Measurements from ENCODE around the gene ARHGAP24.
"Not testable (repeated sequence)": the region's sequence is repeated elsewhere in the genome, so short reads cannot be mapped to it uniquely, and the experiment has no call there.

Gene ARHGAP24

GRCh38 chr4:85898231-85898630 is 423.3 kb downstream of the ARHGAP24 start:
- H3K4me2 ChIP-seq (ENCODE audit: low read length), result no peak overlapping the region
- no peaks in the 10 kb centered on the region for H3K9me3 ChIP-seq (replicated peaks; ENCODE audit: low read length)
- no peaks in the 10 kb centered on the region for H3K27me3 ChIP-seq (ENCODE audit: control insufficient read depth, insufficient read depth, low read length)
- no peak overlapping the region for H3K4me3 ChIP-seq (ENCODE audit: low read length)
- H3K36me3 ChIP-seq (ENCODE audit: insufficient read depth, low read length), result no peaks in the 10 kb centered on the region
- no peak overlapping the region for H3K9ac ChIP-seq (ENCODE audit: low read depth, low read length)
- H3K4me1 ChIP-seq (ENCODE audit: control insufficient read depth, insufficient read depth, low read length), result no peaks in the 10 kb centered on the region

- Histone ChIP-seq H3K9me3 (replicated peaks; ENCODE audit: low read length) (no peaks in the 10 kb centered on the region), H3K27me3 (ENCODE audit: control insufficient read depth, insufficient read depth, low read length) (no peaks in the 10 kb centered on the region), H3K36me3 (ENCODE audit: insufficient read depth, low read length) (no peaks in the 10 kb centered on the region), H3K4me3 (ENCODE audit: low read length) (no peak overlapping the region), H3K4me2 (ENCODE audit: low read length) (no peak overlapping the region), H3K9ac (ENCODE audit: low read depth, low read length) (no peak overlapping the region), H3K4me1 (ENCODE audit: control insufficient read depth, insufficient read depth, low read length) (no peaks in the 10 kb centered on the region)
Measured at GRCh38 chr4:85901500-85901899, 426.6 kb downstream of the ARHGAP24 start.

- not testable (repeated sequence) for H3K27me3 ChIP-seq (ENCODE audit: control insufficient read depth, insufficient read depth, low read length); H3K36me3 ChIP-seq (ENCODE audit: insufficient read depth, low read length); H3K9ac ChIP-seq (ENCODE audit: low read depth, low read length); H3K4me1 ChIP-seq (ENCODE audit: control insufficient read depth, insufficient read depth, low read length); H3K4me3 ChIP-seq (ENCODE audit: low read length); H3K4me2 ChIP-seq (ENCODE audit: low read length); H3K9me3 ChIP-seq (replicated peaks; ENCODE audit: low read length)
Measured at GRCh38 chr4:85902647-85903046, 427.7 kb downstream of the ARHGAP24 start.

GRCh38 chr4:85905761-85906160 is 430.8 kb downstream of the ARHGAP24 start:
- H3K36me3 ChIP-seq (ENCODE audit: insufficient read depth, low read length), result no peaks in the 10 kb centered on the region
- no peaks in the 10 kb centered on the region for H3K4me1 ChIP-seq (ENCODE audit: control insufficient read depth, insufficient read depth, low read length)
- no peaks in the 10 kb centered on the region for H3K27me3 ChIP-seq (ENCODE audit: control insufficient read depth, insufficient read depth, low read length)
- H3K9ac ChIP-seq (ENCODE audit: low read depth, low read length), result no peak overlapping the region
- no peaks in the 10 kb centered on the region for H3K9me3 ChIP-seq (replicated peaks; ENCODE audit: low read length)
- H3K4me2 ChIP-seq (ENCODE audit: low read length), result no peak overlapping the region
- H3K4me3 ChIP-seq (ENCODE audit: low read length), result no peak overlapping the region

- Histone ChIP-seq H3K27me3 (ENCODE audit: control insufficient read depth, insufficient read depth, low read length) (no peaks in the 10 kb centered on the region), H3K4me2 (ENCODE audit: low read length) (no peak overlapping the region), H3K4me1 (ENCODE audit: control insufficient read depth, insufficient read depth, low read length) (no peaks in the 10 kb centered on the region), H3K9ac (ENCODE audit: low read depth, low read length) (no peak overlapping the region), H3K4me3 (ENCODE audit: low read length) (no peak overlapping the region), H3K36me3 (ENCODE audit: insufficient read depth, low read length) (no peaks in the 10 kb centered on the region), H3K9me3 (replicated peaks; ENCODE audit: low read length) (no peaks in the 10 kb centered on the region)
Measured at GRCh38 chr4:85907001-85907400, 432.1 kb downstream of the ARHGAP24 start.

GRCh38 chr4:85909851-85910250 is 434.9 kb downstream of the ARHGAP24 start:
- H3K4me2 ChIP-seq (ENCODE audit: low read length), result no peak overlapping the region
- no peak overlapping the region for H3K4me3 ChIP-seq (ENCODE audit: low read length)
- no peaks in the 10 kb centered on the region for H3K9me3 ChIP-seq (replicated peaks; ENCODE audit: low read length)
- no peaks in the 10 kb centered on the region for H3K27me3 ChIP-seq (ENCODE audit: control insufficient read depth, insufficient read depth, low read length)
- H3K36me3 ChIP-seq (ENCODE audit: insufficient read depth, low read length), result no peaks in the 10 kb centered on the region
- no peaks in the 10 kb centered on the region for H3K4me1 ChIP-seq (ENCODE audit: control insufficient read depth, insufficient read depth, low read length)
- no peak overlapping the region for H3K9ac ChIP-seq (ENCODE audit: low read depth, low read length)

- Histone ChIP-seq H3K4me1 (ENCODE audit: control insufficient read depth, insufficient read depth, low read length) (no peaks in the 10 kb centered on the region), H3K9ac (ENCODE audit: low read depth, low read length) (no peak overlapping the region), H3K27me3 (ENCODE audit: control insufficient read depth, insufficient read depth, low read length) (no peaks in the 10 kb centered on the region), H3K9me3 (replicated peaks; ENCODE audit: low read length) (no peaks in the 10 kb centered on the region), H3K36me3 (ENCODE audit: insufficient read depth, low read length) (no peaks in the 10 kb centered on the region), H3K4me3 (ENCODE audit: low read length) (no peak overlapping the region), H3K4me2 (ENCODE audit: low read length) (no peak overlapping the region)
Measured at GRCh38 chr4:85910985-85911384, 436.0 kb downstream of the ARHGAP24 start.

GRCh38 chr4:85913931-85914694 is 439.2 kb downstream of the ARHGAP24 start:
- H3K4me1 ChIP-seq (ENCODE audit: control insufficient read depth, insufficient read depth, low read length), result no peaks in the 10 kb centered on the region
- H3K9ac ChIP-seq (ENCODE audit: low read depth, low read length), result no peak overlapping the region

GRCh38 chr4:85915570-85915969 is 440.6 kb downstream of the ARHGAP24 start:
- not testable (repeated sequence) for H3K4me2 ChIP-seq (ENCODE audit: low read length); H3K9me3 ChIP-seq (replicated peaks; ENCODE audit: low read length); H3K9ac ChIP-seq (ENCODE audit: low read depth, low read length); H3K36me3 ChIP-seq (ENCODE audit: insufficient read depth, low read length); H3K27me3 ChIP-seq (ENCODE audit: control insufficient read depth, insufficient read depth, low read length); H3K4me1 ChIP-seq (ENCODE audit: control insufficient read depth, insufficient read depth, low read length); H3K4me3 ChIP-seq (ENCODE audit: low read length)

More at GRCh38 chr4:85913931-85914694, 439.2 kb downstream of the ARHGAP24 start:
- Histone ChIP-seq H3K4me2 (ENCODE audit: low read length) (no peak overlapping the region), H3K27me3 (ENCODE audit: control insufficient read depth, insufficient read depth, low read length) (no peaks in the 10 kb centered on the region), H3K36me3 (ENCODE audit: insufficient read depth, low read length) (no peaks in the 10 kb centered on the region), H3K9me3 (replicated peaks; ENCODE audit: low read length) (no peaks in the 10 kb centered on the region), H3K4me3 (ENCODE audit: low read length) (no peak overlapping the region)

- Histone ChIP-seq H3K36me3 (ENCODE audit: insufficient read depth, low read length) (no peaks in the 10 kb centered on the region), H3K4me3 (ENCODE audit: low read length) (no peak overlapping the region), H3K27me3 (ENCODE audit: control insufficient read depth, insufficient read depth, low read length) (no peaks in the 10 kb centered on the region), H3K9ac (ENCODE audit: low read depth, low read length) (no peak overlapping the region), H3K4me1 (ENCODE audit: control insufficient read depth, insufficient read depth, low read length) (no peaks in the 10 kb centered on the region), H3K9me3 (replicated peaks; ENCODE audit: low read length) (no peaks in the 10 kb centered on the region), H3K4me2 (ENCODE audit: low read length) (no peak overlapping the region)
Measured at GRCh38 chr4:85919200-85919887, 444.4 kb downstream of the ARHGAP24 start.

- Histone ChIP-seq H3K36me3 (ENCODE audit: insufficient read depth, low read length) (no peaks in the 10 kb centered on the region), H3K4me2 (ENCODE audit: low read length) (no peak overlapping the region), H3K4me3 (ENCODE audit: low read length) (no peak overlapping the region), H3K9ac (ENCODE audit: low read depth, low read length) (no peak overlapping the region), H3K4me1 (ENCODE audit: control insufficient read depth, insufficient read depth, low read length) (peaks cover 18% of the 10 kb centered on the region), H3K9me3 (replicated peaks; ENCODE audit: low read length) (no peaks in the 10 kb centered on the region), H3K27me3 (ENCODE audit: control insufficient read depth, insufficient read depth, low read length) (no peaks in the 10 kb centered on the region)
Measured at GRCh38 chr4:85925071-85925470, 450.1 kb downstream of the ARHGAP24 start.

Measured in skeletal muscle satellite cell (primary cell).